Measurements from ENCODE around the gene ITM2C.

ITM2C gene

GRCh38 chr2:230864605-230865306 lies at the start of gene ITM2C:
ITM2C (plus strand) TSS chr2:230864942; CDS start chr2:230865026, 84 bp downstream.
- no peak for DNase-seq (ENCODE audit: low read depth)

GRCh38 chr2:230815088-230815487 lies 49.7 kb upstream of the ITM2C start:
- DNase-seq (ENCODE audit: low read depth) = no peak

GRCh38 chr2:230816735-230817134 lies 48.0 kb upstream of the ITM2C start:
- no peak for DNase-seq (ENCODE audit: low read depth)

GRCh38 chr2:230819433-230819832 lies 45.3 kb upstream of the ITM2C start:
- no peak for DNase-seq (ENCODE audit: low read depth)

GRCh38 chr2:230821261-230821990 lies 43.3 kb upstream of the ITM2C start:
- no peak for DNase-seq (ENCODE audit: low read depth)

GRCh38 chr2:230821991-230822520 lies 42.7 kb upstream of the ITM2C start:
- no peak for DNase-seq (ENCODE audit: low read depth)

GRCh38 chr2:230823264-230823964 lies 41.3 kb upstream of the ITM2C start:
- DNase-seq (ENCODE audit: low read depth) = no peak

GRCh38 chr2:230824406-230824978 lies 40.2 kb upstream of the ITM2C start:
- DNase-seq (ENCODE audit: low read depth) = peak; percentile 53

- no peak for DNase-seq (ENCODE audit: low read depth)
Observed at GRCh38 chr2:230825354-230825753, 39.4 kb upstream of the ITM2C start.

GRCh38 chr2:230827774-230828271 lies 36.9 kb upstream of the ITM2C start:
- no peak for DNase-seq (ENCODE audit: low read depth)

- no peak for DNase-seq (ENCODE audit: low read depth)
Observed at GRCh38 chr2:230828272-230828961, 36.3 kb upstream of the ITM2C start.

GRCh38 chr2:230829293-230829692 lies 35.4 kb upstream of the ITM2C start:
- DNase-seq (ENCODE audit: low read depth) = no peak

GRCh38 chr2:230829959-230830358 lies 34.8 kb upstream of the ITM2C start:
- no peak for DNase-seq (ENCODE audit: low read depth)

GRCh38 chr2:230830428-230830827 lies 34.3 kb upstream of the ITM2C start:
- DNase-seq (ENCODE audit: low read depth) = no peak

GRCh38 chr2:230840301-230840700 lies 24.4 kb upstream of the ITM2C start:
- no peak for DNase-seq (ENCODE audit: low read depth)

GRCh38 chr2:230842473-230842872 lies 22.3 kb upstream of the ITM2C start:
- no peak for DNase-seq (ENCODE audit: low read depth)

GRCh38 chr2:230843132-230843531 lies 21.6 kb upstream of the ITM2C start:
- DNase-seq (ENCODE audit: low read depth) = no peak

GRCh38 chr2:230846360-230846759 lies 18.4 kb upstream of the ITM2C start:
- no peak for DNase-seq (ENCODE audit: low read depth)

GRCh38 chr2:230847883-230848388 lies 16.8 kb upstream of the ITM2C start:
- peak; percentile 43 for DNase-seq (ENCODE audit: low read depth)

GRCh38 chr2:230849633-230850357 lies 14.9 kb upstream of the ITM2C start:
- no peak for DNase-seq (ENCODE audit: low read depth)

GRCh38 chr2:230850358-230850658 lies 14.4 kb upstream of the ITM2C start:
- no peak for DNase-seq (ENCODE audit: low read depth)
